HepG2 (cell line): ENCODE measurements around the gene TXNDC2. TPM values are rescaled to one million over a fixed set of nuclear protein-coding genes. Genes with fewer than 3 reads are reported as not detected.

ENCODE experiments used
- ATAC-seq: fragments of 200-7000 bp; cut with Tn5 transposase; 3 replicates; pipeline ENCODE4 v1.9.1; 2020; ENCODE audit warnings: mild to moderate bottlenecking, moderate library complexity
- BruUV-seq: library from RNA; stranded (reverse); fragments of 400-500 nt; replicated peaks from 2 replicates; lab custom pipeline; 2021; lab: Mats Ljungman, UMichigan
- CTCF ChIA-PET: fragments of 300-600 bp; formaldehyde crosslinking; extraction: SDS; loops from one replicate; lab custom pipeline; 2021; ENCODE audit warnings: low total read pairs, inconsistent platforms, low intra/inter-chr PET ratio; lab: Yijun Ruan, JAX
- POLR2A ChIA-PET: fragments of 350-600 bp; sonication (Branson Sonifier 250); formaldehyde crosslinking; loops from one replicate; lab custom pipeline; 2020; ENCODE audit warnings: antibody characterized with exemption, inconsistent platforms; lab: Yijun Ruan, JAX
- DNase-seq: peaks from one replicate; pipeline ENCODE4 v3.0.0-alpha.2; 2015; ENCODE audit warnings: low spot score
- FAIRE-seq: peaks from 3 replicates; lab custom pipeline; 2011; peaks lifted over from hg19 to GRCh38; lab: Jason Lieb, UNC
- H2AFZ ChIP-seq: one replicate; pipeline ENCODE4 v1.6.1; 2011; ENCODE audit warnings: low read length, inconsistent platforms
- H3K27ac ChIP-seq: fragments of 300-600 bp; 3 replicates; pipeline ENCODE4 v1.8.0; 2011; ENCODE audit warnings: mixed run types, mild to moderate bottlenecking, mixed read lengths, low read length, inconsistent platforms; ENCODE audit not compliant: insufficient read depth; ENCODE audit errors: extremely low read length
- H3K27me3 ChIP-seq, 2 experiments: fragments of 200-600 bp in 1 of 2; 2 replicates in 1 of 2; 3 replicates in 1 of 2; pipeline versions ENCODE4 v1.6.0 to v1.8.0; 2011; ENCODE audit warnings: low read length in 2 of 2, mild to moderate bottlenecking in 2 of 2, moderate library complexity in 2 of 2, inconsistent platforms in 1 of 2; ENCODE audit not compliant: insufficient read depth in 2 of 2, control insufficient read depth in 1 of 2
- H3K36me3 ChIP-seq, 2 experiments: fragments of 200-600 bp in 1 of 2; replicated peaks in 1 of 2; 2 replicates in 1 of 2; 3 replicates in 1 of 2; pipeline versions ENCODE4 v1.5.1 to v1.8.0; 2011; ENCODE audit warnings: low read length in 2 of 2, inconsistent platforms in 1 of 2; ENCODE audit not compliant: insufficient read depth in 2 of 2, control insufficient read depth in 1 of 2
- H3K4me1 ChIP-seq: 2 replicates; pipeline ENCODE4 v1.5.1; 2012; ENCODE audit warnings: low read length, inconsistent platforms; ENCODE audit not compliant: insufficient read depth
- H3K4me2 ChIP-seq: 2 replicates; pipeline ENCODE4 v1.6.0; 2011; ENCODE audit warnings: low read depth, low read length, inconsistent platforms
- H3K4me3 ChIP-seq, 3 experiments: fragments of 200-600 bp in 1 of 3; sonication (generic), shearing (Covaris generic) in 1 of 3; replicated peaks in 1 of 3; 2 replicates each; pipeline ENCODE4 v1.5.1; 2011 to 2016; ENCODE audit warnings: low read length in 3 of 3, inconsistent platforms in 2 of 3, low read depth in 2 of 3, mild to moderate bottlenecking in 2 of 3, control low read depth in 1 of 3, mixed read lengths in 1 of 3; ENCODE audit not compliant: insufficient read depth in 1 of 3
- H3K79me2 ChIP-seq: one replicate; pipeline ENCODE4 v1.6.1; 2011; ENCODE audit warnings: low read length, inconsistent platforms; ENCODE audit not compliant: insufficient read depth
- H3K9ac ChIP-seq: 2 replicates; pipeline ENCODE4 v1.6.0; 2011; ENCODE audit warnings: mild to moderate bottlenecking, low read depth, low read length, inconsistent platforms; ENCODE audit not compliant: insufficient read depth
- H3K9me3 ChIP-seq: 2 replicates; pipeline ENCODE4 v1.5.1; 2012; ENCODE audit warnings: mild to moderate bottlenecking, low read length
- H4K20me1 ChIP-seq: 2 replicates; pipeline ENCODE4 v1.6.0; 2011; ENCODE audit warnings: inconsistent platforms, mild to moderate bottlenecking, low read length, moderate library complexity; ENCODE audit not compliant: insufficient read depth
- PAX8 ChIP-seq: sonication (generic); formaldehyde crosslinking; IDR thresholded peaks from 2 replicates; pipeline ENCODE4 v1.8.0; 2022; ENCODE audit warnings: mild to moderate bottlenecking, missing genetic modification reagents, borderline replicate concordance
- RARG ChIP-seq: sonication (generic); formaldehyde crosslinking; IDR thresholded peaks from 2 replicates; pipeline ENCODE4 v1.4.0; 2020; ENCODE audit warnings: low read depth, mild to moderate bottlenecking, missing genetic modification reagents
- ZNF496 ChIP-seq: sonication (generic); formaldehyde crosslinking; IDR thresholded peaks from 2 replicates; pipeline ENCODE4 v1.8.1; 2023; ENCODE audit warnings: mild to moderate bottlenecking, moderate library complexity, missing genetic modification reagents; ENCODE audit not compliant: insufficient replicate concordance
- WGBS: methylation state at CpG from one replicate; pipeline ENCODE4 v1.1.6; 2017; ENCODE audit warnings: low lambda C conversion rate; 5-methylcytosine and 5-hydroxymethylcytosine counted together
- in situ Hi-C: cut with HindIII; loops from 2 replicates; pipeline ENCODE4 v1.10.0; 2017; ENCODE audit warnings: low pct_unique_long_range_greater_than_20kb; ENCODE audit not compliant: extremely low pct_ligation_motif_present
- intact Hi-C: fragments of 100-400 bp; cut with micrococcal nuclease; formaldehyde crosslinking; loops from one replicate; pipeline ENCODE4 v1.10.0; 2022; ENCODE audit not compliant: unreplicated experiment
- polyA plus RNA-seq, 8 experiments: library from polyadenylated mRNA; depleted of rRNA in 3 of 8; stranded (reverse) in 7 of 8; unstranded in 1 of 8; fragments of >200 nt; fragmentation: Illumina TruSeq in 4 of 8; extraction: Trizol in 4 of 8; gene quantifications; 2 replicates each; pipeline versions ENCODE4 v1.2.1 to v1.2.3, GENCODE V29; 2011 to 2016; ENCODE audit warnings: low read depth in 4 of 8, missing spikeins in 1 of 8, mixed read lengths in 1 of 8; ENCODE audit not compliant: insufficient read depth in 1 of 8
- total RNA-seq, 5 experiments: library from RNA; depleted of rRNA; stranded (reverse); fragments of >200 nt; fragmentation: Illumina TruSeq; extraction: Trizol; gene quantifications; 2 replicates each; pipeline ENCODE4 v1.2.3, GENCODE V29; 2016; ENCODE audit warnings: low read depth in 1 of 5
- TF ChIP-seq, protein P1 (sequence below), 2 experiments: IDR thresholded peaks; 2 replicates each; pipeline ENCODE4 v1.6.1; 2011 to 2012; ENCODE audit warnings: low read length in 2 of 2, borderline replicate concordance in 1 of 2, low read depth in 1 of 2, mild to moderate bottlenecking in 1 of 2, moderate library complexity in 1 of 2
- TF ChIP-seq, protein P2 (sequence below): sonication (generic); formaldehyde crosslinking; IDR thresholded peaks from 2 replicates; pipeline ENCODE4 v1.5.0; 2020; ENCODE audit warnings: mild to moderate bottlenecking, missing genetic modification reagents

Gene TXNDC2
- total and polyA plus RNA-seq, 2 of the 13 experiments (the other 11 are each of a cell fraction or from before 2014, with no cell fraction given) = not detected

DNA sequence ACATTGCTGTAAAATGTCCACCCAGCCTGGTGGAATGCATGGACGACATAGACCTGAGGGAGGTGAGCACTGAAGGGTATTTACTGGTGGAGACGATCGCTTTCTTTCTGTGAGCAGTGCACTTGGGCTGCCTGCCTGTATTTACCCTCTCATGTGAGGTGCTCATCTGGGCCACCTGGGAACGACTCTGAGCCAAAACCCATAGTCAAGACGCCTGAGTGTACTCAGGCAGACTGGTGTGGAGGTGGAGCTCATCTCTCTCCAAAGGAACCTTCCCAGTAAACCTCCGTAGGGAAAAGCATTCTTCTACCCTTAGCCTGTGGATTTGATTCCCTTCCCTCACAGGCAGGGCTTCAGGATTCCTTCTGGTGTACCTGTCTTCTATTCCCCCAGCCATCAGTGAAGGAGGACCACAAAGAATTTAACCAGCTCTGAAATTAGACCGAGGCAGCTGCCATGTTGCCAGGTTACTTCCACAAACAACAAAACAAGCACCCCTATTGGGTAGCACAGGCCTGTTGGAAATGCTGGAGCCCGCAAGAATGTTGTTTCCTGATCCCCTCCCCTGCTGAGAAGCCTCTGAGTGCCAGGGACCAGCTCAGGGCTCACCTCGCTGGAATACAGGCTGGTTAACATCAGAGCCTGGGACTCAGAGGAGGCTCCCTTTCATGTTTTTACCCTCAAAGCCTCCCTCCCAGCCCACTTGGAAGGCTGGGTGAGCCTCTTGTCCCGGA is 47.5 kb upstream of the TXNDC2 start (continued):
- TF ChIP-seq, protein P1, sequence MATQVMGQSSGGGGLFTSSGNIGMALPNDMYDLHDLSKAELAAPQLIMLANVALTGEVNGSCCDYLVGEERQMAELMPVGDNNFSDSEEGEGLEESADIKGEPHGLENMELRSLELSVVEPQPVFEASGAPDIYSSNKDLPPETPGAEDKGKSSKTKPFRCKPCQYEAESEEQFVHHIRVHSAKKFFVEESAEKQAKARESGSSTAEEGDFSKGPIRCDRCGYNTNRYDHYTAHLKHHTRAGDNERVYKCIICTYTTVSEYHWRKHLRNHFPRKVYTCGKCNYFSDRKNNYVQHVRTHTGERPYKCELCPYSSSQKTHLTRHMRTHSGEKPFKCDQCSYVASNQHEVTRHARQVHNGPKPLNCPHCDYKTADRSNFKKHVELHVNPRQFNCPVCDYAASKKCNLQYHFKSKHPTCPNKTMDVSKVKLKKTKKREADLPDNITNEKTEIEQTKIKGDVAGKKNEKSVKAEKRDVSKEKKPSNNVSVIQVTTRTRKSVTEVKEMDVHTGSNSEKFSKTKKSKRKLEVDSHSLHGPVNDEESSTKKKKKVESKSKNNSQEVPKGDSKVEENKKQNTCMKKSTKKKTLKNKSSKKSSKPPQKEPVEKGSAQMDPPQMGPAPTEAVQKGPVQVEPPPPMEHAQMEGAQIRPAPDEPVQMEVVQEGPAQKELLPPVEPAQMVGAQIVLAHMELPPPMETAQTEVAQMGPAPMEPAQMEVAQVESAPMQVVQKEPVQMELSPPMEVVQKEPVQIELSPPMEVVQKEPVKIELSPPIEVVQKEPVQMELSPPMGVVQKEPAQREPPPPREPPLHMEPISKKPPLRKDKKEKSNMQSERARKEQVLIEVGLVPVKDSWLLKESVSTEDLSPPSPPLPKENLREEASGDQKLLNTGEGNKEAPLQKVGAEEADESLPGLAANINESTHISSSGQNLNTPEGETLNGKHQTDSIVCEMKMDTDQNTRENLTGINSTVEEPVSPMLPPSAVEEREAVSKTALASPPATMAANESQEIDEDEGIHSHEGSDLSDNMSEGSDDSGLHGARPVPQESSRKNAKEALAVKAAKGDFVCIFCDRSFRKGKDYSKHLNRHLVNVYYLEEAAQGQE (IDR thresholded peaks at IDR 0.05; ENCODE audit: borderline replicate concordance in 1 of 2, low read depth in 1 of 2, low read length in 2 of 2) = no peak
- TF ChIP-seq, protein P2, sequence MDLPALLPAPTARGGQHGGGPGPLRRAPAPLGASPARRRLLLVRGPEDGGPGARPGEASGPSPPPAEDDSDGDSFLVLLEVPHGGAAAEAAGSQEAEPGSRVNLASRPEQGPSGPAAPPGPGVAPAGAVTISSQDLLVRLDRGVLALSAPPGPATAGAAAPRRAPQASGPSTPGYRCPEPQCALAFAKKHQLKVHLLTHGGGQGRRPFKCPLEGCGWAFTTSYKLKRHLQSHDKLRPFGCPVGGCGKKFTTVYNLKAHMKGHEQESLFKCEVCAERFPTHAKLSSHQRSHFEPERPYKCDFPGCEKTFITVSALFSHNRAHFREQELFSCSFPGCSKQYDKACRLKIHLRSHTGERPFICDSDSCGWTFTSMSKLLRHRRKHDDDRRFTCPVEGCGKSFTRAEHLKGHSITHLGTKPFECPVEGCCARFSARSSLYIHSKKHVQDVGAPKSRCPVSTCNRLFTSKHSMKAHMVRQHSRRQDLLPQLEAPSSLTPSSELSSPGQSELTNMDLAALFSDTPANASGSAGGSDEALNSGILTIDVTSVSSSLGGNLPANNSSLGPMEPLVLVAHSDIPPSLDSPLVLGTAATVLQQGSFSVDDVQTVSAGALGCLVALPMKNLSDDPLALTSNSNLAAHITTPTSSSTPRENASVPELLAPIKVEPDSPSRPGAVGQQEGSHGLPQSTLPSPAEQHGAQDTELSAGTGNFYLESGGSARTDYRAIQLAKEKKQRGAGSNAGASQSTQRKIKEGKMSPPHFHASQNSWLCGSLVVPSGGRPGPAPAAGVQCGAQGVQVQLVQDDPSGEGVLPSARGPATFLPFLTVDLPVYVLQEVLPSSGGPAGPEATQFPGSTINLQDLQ (CRISPR knock-in tag) = no peak
- TF ChIP-seq RARG (CRISPR knock-in tag) (no peak), ZNF496 (CRISPR knock-in tag) (no peak)

DNA sequence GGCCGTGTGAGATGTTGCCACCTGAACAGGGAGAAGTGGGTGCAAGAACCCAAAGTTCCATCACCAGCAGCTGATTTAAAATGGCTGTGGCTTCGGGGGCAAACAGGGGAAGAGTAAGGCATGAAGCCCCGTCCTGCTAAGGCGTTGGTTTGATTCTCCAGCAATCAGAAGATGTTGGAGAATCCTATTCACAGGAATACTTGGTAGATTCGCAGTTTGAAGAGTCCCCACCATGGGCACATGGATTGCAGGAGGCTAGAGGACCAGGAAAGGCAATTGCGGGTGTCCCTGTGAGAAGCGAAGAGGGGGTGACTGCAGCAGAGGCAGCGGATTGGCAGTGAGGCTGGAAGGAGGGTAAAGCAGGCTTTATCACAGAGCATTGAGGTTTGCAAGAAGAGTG is 46.6 kb upstream of the TXNDC2 start:
- Histone ChIP-seq H3K36me3 (no peaks in the 10 kb centered on the region), H3K4me1 (no peaks in the 10 kb centered on the region), H4K20me1 (no peaks in the 10 kb centered on the region), H3K9ac (no peak overlapping the region), H3K4me2 (no peak overlapping the region), H3K9me3 (no peaks in the 10 kb centered on the region), H3K79me2 (no peaks in the 10 kb centered on the region), H3K27ac (no peak overlapping the region), H3K27me3 (peaks cover 0 to 9% of the 10 kb centered on the region in 2 experiments; a peak in 3 of 5 replicates)
- in situ Hi-C loops = no loop called here
- intact Hi-C loops = no loop called here
- ATAC-seq (no peak), FAIRE-seq (no peak)
- TF ChIP-seq PAX8 (CRISPR knock-in tag) = no peak
- TF ChIP-seq, all 625 proteins: peak for 0
- CTCF ChIA-PET = no interaction called here
- Histone ChIP-seq H2AFZ (no peak overlapping the region), H3K4me3 (no peak overlapping the region)
- POLR2A ChIA-PET = no interaction called here
- no peak for DNase-seq
- 68% methylated on average over 8 of the region's 8 CpGs for WGBS
- BruUV-seq = no TSS peak
